HL-60 (cell line): Measurements from ENCODE around the gene MS4A12.
A peak's percentile ranks its signal among the peaks of the same experiment; 100 is the strongest.

Experiments used
- DNase-seq, 2 experiments: peaks; one replicate each; pipeline ENCODE4 v3.0.0-alpha.2; 2010 to 2020; ENCODE audit warnings: low read depth in 1 of 2, low spot score in 1 of 2
- H3K27ac ChIP-seq: fragments of 250-450 bp; sonication (Bioruptor Pico); replicated peaks from 2 replicates; pipeline ENCODE4 v1.5.1; 2020; ENCODE audit warnings: mild to moderate bottlenecking, moderate library complexity
- H3K27me3 ChIP-seq: fragments of 250-450 bp; sonication (Bioruptor Pico); 2 replicates; pipeline ENCODE4 v1.5.1; 2021; ENCODE audit warnings: mild to moderate bottlenecking, moderate library complexity; ENCODE audit not compliant: insufficient read depth, poor library complexity, severe bottlenecking
- H3K4me3 ChIP-seq: replicated peaks from 2 replicates; pipeline ENCODE4 v1.5.1; 2011; ENCODE audit warnings: mild to moderate bottlenecking, control low read depth, low read length; ENCODE audit not compliant: insufficient read depth
- CTCF ChIP-seq: IDR thresholded peaks from one replicate; pipeline ENCODE4 v1.5.1; 2011; ENCODE audit warnings: low read length, control low read depth, inconsistent platforms; ENCODE audit not compliant: insufficient read depth
- GABPA ChIP-seq: IDR thresholded peaks from 2 replicates; pipeline ENCODE4 v1.6.1; 2012; ENCODE audit warnings: low read depth
- POLR2AphosphoS5 ChIP-seq: IDR thresholded peaks from 2 replicates; pipeline ENCODE4 v1.6.1; 2012; ENCODE audit warnings: low read depth
- REST ChIP-seq: IDR thresholded peaks from 2 replicates; pipeline ENCODE4 v1.6.1; 2012; ENCODE audit warnings: low read depth; ENCODE audit not compliant: insufficient replicate concordance
- SPI1 ChIP-seq: IDR thresholded peaks from 2 replicates; pipeline ENCODE4 v1.6.1; 2012; ENCODE audit warnings: low read depth, mild to moderate bottlenecking, borderline replicate concordance

Gene MS4A12

GRCh38 chr11:60512651-60513225 lies 20.2 kb downstream of the MS4A12 start:
- H3K27ac ChIP-seq = no peak overlapping the region

GRCh38 chr11:60513496-60514460 lies 21.2 kb downstream of the MS4A12 start:
- Histone ChIP-seq H3K27ac (no peak overlapping the region), H3K4me3 (no peak overlapping the region), H3K27me3 (no peaks in the 10 kb centered on the region)
- no peak for DNase-seq
- TF ChIP-seq SPI1 (peak; percentile 78), REST (no peak)

More at GRCh38 chr11:60512651-60513225, 20.2 kb downstream of the MS4A12 start:
- TF ChIP-seq SPI1 = no peak
- Histone ChIP-seq H3K27me3 (no peaks in the 10 kb centered on the region), H3K4me3 (no peak overlapping the region)
- DNase-seq = no peak

GRCh38 chr11:60515144-60515855 lies 22.7 kb downstream of the MS4A12 start, which contains the start of gene MS4A13:
TSS of gene MS4A13 (plus strand) at chr11:60515392. CDS start at chr11:60518084, 2,692 bp downstream.
- Histone ChIP-seq H3K27me3 (no peaks in the 10 kb centered on the region), H3K4me3 (no peak within 1 kb of the TSS), H3K27ac (no peak within 1 kb of the TSS)
- no peak for DNase-seq
- TF ChIP-seq CTCF (no peak), REST (no peak), SPI1 (no peak), GABPA (no peak), POLR2AphosphoS5 (no peak)

- Histone ChIP-seq H3K27me3 (no peaks in the 10 kb centered on the region), H3K4me3 (no peak overlapping the region), H3K27ac (no peak overlapping the region)
- no peak for TF ChIP-seq REST
- TF ChIP-seq SPI1 = no peak
- TF ChIP-seq GABPA = no peak
- no peak for TF ChIP-seq POLR2AphosphoS5
- TF ChIP-seq CTCF = no peak
- DNase-seq = no peak
Observed at GRCh38 chr11:60528465-60528864, 35.9 kb downstream of the MS4A12 start.
